Activated CD8-positive, alpha-beta T cell treated with anti-CD3 and anti-CD28 coated beads, Interleukin-2, amount 10 ng/mL, durations not matched to agents 7 days and 5 days (primary cell): Measurements from ENCODE around the gene EPAS1. TPM values are rescaled to one million over a fixed set of nuclear protein-coding genes. Genes with fewer than 3 reads are reported as not detected.

Experiments used
- ATAC-seq: fragments of 150-1000 bp; cut with Tn5 transposase; one replicate; pipeline ENCODE4 v1.10.0; 2021; ENCODE audit warnings: moderate library complexity
- CTCF ChIA-PET: fragments of 350-600 bp; sonication (Branson Sonifier 250); formaldehyde crosslinking; loops from one replicate; lab custom pipeline; 2021; ENCODE audit warnings: antibody characterized with exemption; lab: Charles Lee
- POLR2A ChIA-PET: fragments of 350-600 bp; sonication (Branson Sonifier 250); formaldehyde crosslinking; loops from one replicate; lab custom pipeline; 2021; ENCODE audit warnings: antibody characterized with exemption; lab: Charles Lee
- DNase-seq: peaks from one replicate; pipeline ENCODE4 v3.0.0-alpha.2; 2020
- H3K27ac Mint-ChIP-seq: one replicate; pipeline ENCODE4 v1.8.0; 2021; ENCODE audit warnings: mild to moderate bottlenecking, mixed read lengths
- H3K27me3 Mint-ChIP-seq: one replicate; pipeline ENCODE4 v1.8.0; 2021; ENCODE audit warnings: low read depth, mixed read lengths
- H3K36me3 Mint-ChIP-seq: one replicate; pipeline ENCODE4 v1.8.0; 2021; ENCODE audit warnings: low read depth, mixed read lengths
- H3K4me1 Mint-ChIP-seq: one replicate; pipeline ENCODE4 v1.8.0; 2021; ENCODE audit warnings: low read depth, mixed read lengths
- H3K4me3 Mint-ChIP-seq: one replicate; pipeline ENCODE4 v1.8.0; 2021; ENCODE audit warnings: mild to moderate bottlenecking, mixed read lengths
- H3K9me3 Mint-ChIP-seq: one replicate; pipeline ENCODE4 v1.8.0; 2022; ENCODE audit warnings: mixed read lengths; ENCODE audit not compliant: insufficient read depth
- total RNA-seq, 2 experiments: library from RNA; stranded (reverse); gene quantifications; one replicate each; pipeline ENCODE4 v1.2.3, GENCODE V29; 2021

Gene EPAS1
- total RNA-seq, 2 experiments from 2014 or later = 12.6 to 16.2 TPM

GRCh38 chr2:46409756-46410155 lies 112.5 kb downstream of the EPAS1 start:
- Mint-ChIP-seq H3K9me3 (no peaks in the 10 kb centered on the region), H3K27me3 (peaks cover 9% of the 10 kb centered on the region), H3K4me1 (no peaks in the 10 kb centered on the region), H3K36me3 (no peaks in the 10 kb centered on the region), H3K27ac (no peak overlapping the region), H3K4me3 (no peak overlapping the region)
- ATAC-seq = no peak
- DNase-seq = no peak
- ChIA-PET POLR2A (no interaction called here), CTCF (no interaction called here)

- POLR2A ChIA-PET = no interaction called here
- no peak for ATAC-seq
Observed at GRCh38 chr2:46410273-46411244, 113.4 kb downstream of the EPAS1 start.

GRCh38 chr2:46411245-46411641 lies 114.0 kb downstream of the EPAS1 start:
- CTCF ChIA-PET = no interaction called here
- Mint-ChIP-seq H3K27me3 (peaks cover 9% of the 10 kb centered on the region), H3K36me3 (no peaks in the 10 kb centered on the region), H3K4me3 (no peak overlapping the region), H3K27ac (no peak overlapping the region), H3K9me3 (peaks cover 5% of the 10 kb centered on the region), H3K4me1 (no peaks in the 10 kb centered on the region)
- POLR2A ChIA-PET = no interaction called here
- DNase-seq (no peak), ATAC-seq (no peak)

More at GRCh38 chr2:46410273-46411244, 113.4 kb downstream of the EPAS1 start:
- H3K9me3 Mint-ChIP-seq = peaks cover 3% of the 10 kb centered on the region
- no peak for DNase-seq
- no peaks in the 10 kb centered on the region for H3K36me3 Mint-ChIP-seq
- no peak overlapping the region for H3K27ac Mint-ChIP-seq
- H3K4me3 Mint-ChIP-seq = no peak overlapping the region
- peaks cover 9% of the 10 kb centered on the region for H3K27me3 Mint-ChIP-seq
- no peaks in the 10 kb centered on the region for H3K4me1 Mint-ChIP-seq
- CTCF ChIA-PET = no interaction called here

- ChIA-PET POLR2A (interaction anchor here (0.6 kb wide), 1 partner anchor 449 kb away, joined by 3 read pairs; no protein-coding TSS in a partner anchor), CTCF (no interaction called here)
- Mint-ChIP-seq H3K4me3 (no peak overlapping the region), H3K9me3 (peaks cover 5% of the 10 kb centered on the region), H3K4me1 (no peaks in the 10 kb centered on the region), H3K27ac (no peak overlapping the region), H3K36me3 (no peaks in the 10 kb centered on the region), H3K27me3 (peaks cover 9% of the 10 kb centered on the region)
- DNase-seq = no peak
- no peak for ATAC-seq
Observed at GRCh38 chr2:46411985-46412384, 114.8 kb downstream of the EPAS1 start.

- DNase-seq = no peak
- Mint-ChIP-seq H3K27ac (no peak overlapping the region), H3K4me1 (no peaks in the 10 kb centered on the region), H3K9me3 (peaks cover 13% of the 10 kb centered on the region), H3K36me3 (peaks cover 3% of the 10 kb centered on the region), H3K4me3 (no peak overlapping the region), H3K27me3 (peaks cover 6% of the 10 kb centered on the region)
- ATAC-seq = no peak
- ChIA-PET POLR2A (no interaction called here), CTCF (interaction anchor here (0.7 kb wide), 1 partner anchor 47 kb away, joined by 3 read pairs; no protein-coding TSS in a partner anchor)
Observed at GRCh38 chr2:46413111-46413510, 115.9 kb downstream of the EPAS1 start.

- Mint-ChIP-seq H3K9me3 (peaks cover 13% of the 10 kb centered on the region), H3K27ac (no peak overlapping the region), H3K4me3 (no peak overlapping the region), H3K36me3 (peaks cover 3% of the 10 kb centered on the region), H3K27me3 (peaks cover 8% of the 10 kb centered on the region), H3K4me1 (no peaks in the 10 kb centered on the region)
- ChIA-PET POLR2A (no interaction called here), CTCF (interaction anchor here (0.7 kb wide), 1 partner anchor 48 kb away, joined by 3 read pairs; no protein-coding TSS in a partner anchor)
- ATAC-seq (no peak), DNase-seq (no peak)
Observed at GRCh38 chr2:46413631-46414030, 116.4 kb downstream of the EPAS1 start.

- H3K9me3 Mint-ChIP-seq = peaks cover 13% of the 10 kb centered on the region
- ChIA-PET POLR2A (no interaction called here), CTCF (no interaction called here)
- H3K4me1 Mint-ChIP-seq = no peaks in the 10 kb centered on the region
- ATAC-seq = no peak
- H3K27ac Mint-ChIP-seq = no peak overlapping the region
- DNase-seq = no peak
- H3K27me3 Mint-ChIP-seq = peaks cover 8% of the 10 kb centered on the region
- no peak overlapping the region for H3K4me3 Mint-ChIP-seq
- peaks cover 3% of the 10 kb centered on the region for H3K36me3 Mint-ChIP-seq
Observed at GRCh38 chr2:46414701-46415100, 117.5 kb downstream of the EPAS1 start.

- CTCF ChIA-PET = no interaction called here
- Mint-ChIP-seq H3K4me3 (no peak overlapping the region), H3K4me1 (no peaks in the 10 kb centered on the region), H3K27ac (no peak overlapping the region), H3K9me3 (peaks cover 13% of the 10 kb centered on the region), H3K36me3 (peaks cover 3% of the 10 kb centered on the region), H3K27me3 (peaks cover 9% of the 10 kb centered on the region)
- no peak for DNase-seq
- no peak for ATAC-seq
- POLR2A ChIA-PET = no interaction called here
Observed at GRCh38 chr2:46416280-46416679, 119.1 kb downstream of the EPAS1 start.

GRCh38 chr2:46416739-46417403 lies 119.7 kb downstream of the EPAS1 start:
- H3K27ac Mint-ChIP-seq = no peak overlapping the region
- DNase-seq = no peak
- no peak for ATAC-seq
- H3K27me3 Mint-ChIP-seq = peaks cover 9% of the 10 kb centered on the region
- no peaks in the 10 kb centered on the region for H3K4me1 Mint-ChIP-seq
- ChIA-PET CTCF (no interaction called here), POLR2A (no interaction called here)
- peaks cover 3% of the 10 kb centered on the region for H3K36me3 Mint-ChIP-seq
- H3K4me3 Mint-ChIP-seq = no peak overlapping the region
- H3K9me3 Mint-ChIP-seq = peaks cover 13% of the 10 kb centered on the region

- no peak overlapping the region for H3K4me3 Mint-ChIP-seq
Observed at GRCh38 chr2:46420945-46421344, 123.7 kb downstream of the EPAS1 start.

GRCh38 chr2:46421361-46421760 lies 124.2 kb downstream of the EPAS1 start:
- ChIA-PET POLR2A (no interaction called here), CTCF (no interaction called here)
- Mint-ChIP-seq H3K9me3 (peaks cover 8% of the 10 kb centered on the region), H3K4me1 (no peaks in the 10 kb centered on the region), H3K27ac (no peak overlapping the region), H3K4me3 (no peak overlapping the region), H3K27me3 (peaks cover 6% of the 10 kb centered on the region), H3K36me3 (peaks cover 3% of the 10 kb centered on the region)
- no peak for ATAC-seq
- DNase-seq = no peak

More at GRCh38 chr2:46420945-46421344, 123.7 kb downstream of the EPAS1 start:
- peaks cover 3% of the 10 kb centered on the region for H3K36me3 Mint-ChIP-seq
- ATAC-seq (no peak), DNase-seq (no peak)
- ChIA-PET CTCF (no interaction called here), POLR2A (no interaction called here)
- no peak overlapping the region for H3K27ac Mint-ChIP-seq
- peaks cover 6% of the 10 kb centered on the region for H3K27me3 Mint-ChIP-seq
- H3K9me3 Mint-ChIP-seq = peaks cover 8% of the 10 kb centered on the region
- no peaks in the 10 kb centered on the region for H3K4me1 Mint-ChIP-seq
